HEK293T (cell line): ENCODE measurements around the gene TTC16.

ENCODE experiments used
- BHLHE40 ChIP-seq: fragments of 450-650 bp; IDR thresholded peaks from 2 replicates; pipeline ENCODE4 v1.6.1; 2016; ENCODE audit warnings: mild to moderate bottlenecking, moderate library complexity, borderline replicate concordance
- CTBP1 ChIP-seq: fragments of 450-650 bp; IDR thresholded peaks from 2 replicates; pipeline ENCODE4 v1.6.1; 2016; ENCODE audit warnings: borderline replicate concordance
- ELF4 ChIP-seq: fragments of 450-650 bp; IDR thresholded peaks from 2 replicates; pipeline ENCODE4 v1.6.1; 2017; ENCODE audit warnings: antibody characterized with exemption
- FOXK2 ChIP-seq: fragments of 450-650 bp; IDR thresholded peaks from 2 replicates; pipeline ENCODE4 v1.6.1; 2016; ENCODE audit warnings: mild to moderate bottlenecking
- FOXM1 ChIP-seq: fragments of 450-650 bp; IDR thresholded peaks from 2 replicates; pipeline ENCODE4 v1.6.1; 2017; ENCODE audit warnings: mild to moderate bottlenecking, borderline replicate concordance
- HDGF ChIP-seq: fragments of 450-650 bp; IDR thresholded peaks from 2 replicates; pipeline ENCODE4 v1.6.1; 2017; ENCODE audit warnings: antibody characterized with exemption, borderline replicate concordance
- L3MBTL2 ChIP-seq: fragments of 450-650 bp; conservative IDR thresholded peaks from 2 replicates; pipeline ENCODE4 v1.6.1; 2016; ENCODE audit warnings: mild to moderate bottlenecking
- LEF1 ChIP-seq: fragments of 450-650 bp; IDR thresholded peaks from 2 replicates; pipeline ENCODE4 v1.6.1; 2017; ENCODE audit warnings: mild to moderate bottlenecking, borderline replicate concordance
- SP1 ChIP-seq: fragments of 450-650 bp; IDR thresholded peaks from 2 replicates; pipeline ENCODE4 v1.6.1; 2017
- SUZ12 ChIP-seq: fragments of 450-650 bp; IDR thresholded peaks from 2 replicates; pipeline ENCODE4 v1.6.1; 2016; ENCODE audit warnings: mild to moderate bottlenecking
- ZNF384 ChIP-seq: fragments of 450-650 bp; IDR thresholded peaks from 2 replicates; pipeline ENCODE4 v1.6.1; 2016

- TF ChIP-seq FOXM1 (no peak), HDGF (no peak), ZNF384 (no peak), ELF4 (no peak), L3MBTL2 (no peak), LEF1 (no peak), BHLHE40 (no peak), FOXK2 (no peak), SP1 (no peak), SUZ12 (no peak), CTBP1 (no peak)
Measured at GRCh38 chr9:127679506-127679905, 36.4 kb upstream of the TTC16 start.
